ENCODE results near the gene CASP8AP2.

DNA sequence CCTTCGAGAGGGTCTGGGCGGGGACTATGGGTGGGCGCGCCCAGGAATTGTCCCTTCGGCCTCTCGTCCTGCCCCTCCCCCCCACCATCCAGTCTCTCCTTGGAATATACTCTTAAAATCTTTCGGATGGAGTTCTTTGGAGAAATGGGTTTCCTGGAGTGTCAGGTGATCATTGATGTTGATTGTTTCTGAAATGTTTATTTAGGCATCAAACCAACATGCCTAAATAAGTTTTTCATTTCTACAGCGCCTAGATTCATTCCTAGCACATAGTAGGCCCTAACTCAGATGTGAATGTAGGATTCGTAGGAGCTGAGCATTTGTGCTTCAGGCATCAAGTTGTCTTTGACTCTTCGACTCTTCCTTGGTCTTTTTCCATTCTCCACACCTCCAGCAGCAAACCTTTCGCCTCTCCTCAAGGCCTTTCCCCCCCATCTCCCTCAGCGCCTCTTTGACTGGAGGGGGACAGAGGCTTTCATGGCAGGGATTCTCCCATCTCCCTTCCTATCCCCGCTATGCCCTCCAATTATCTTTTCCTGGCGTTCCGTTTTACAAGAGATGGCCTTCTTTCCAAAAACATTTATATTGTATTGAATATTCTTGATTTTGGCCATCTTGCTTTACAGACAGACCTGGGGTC, 610 bp downstream of the CASP8AP2 start:
- TF ChIP-seq, protein P1, sequence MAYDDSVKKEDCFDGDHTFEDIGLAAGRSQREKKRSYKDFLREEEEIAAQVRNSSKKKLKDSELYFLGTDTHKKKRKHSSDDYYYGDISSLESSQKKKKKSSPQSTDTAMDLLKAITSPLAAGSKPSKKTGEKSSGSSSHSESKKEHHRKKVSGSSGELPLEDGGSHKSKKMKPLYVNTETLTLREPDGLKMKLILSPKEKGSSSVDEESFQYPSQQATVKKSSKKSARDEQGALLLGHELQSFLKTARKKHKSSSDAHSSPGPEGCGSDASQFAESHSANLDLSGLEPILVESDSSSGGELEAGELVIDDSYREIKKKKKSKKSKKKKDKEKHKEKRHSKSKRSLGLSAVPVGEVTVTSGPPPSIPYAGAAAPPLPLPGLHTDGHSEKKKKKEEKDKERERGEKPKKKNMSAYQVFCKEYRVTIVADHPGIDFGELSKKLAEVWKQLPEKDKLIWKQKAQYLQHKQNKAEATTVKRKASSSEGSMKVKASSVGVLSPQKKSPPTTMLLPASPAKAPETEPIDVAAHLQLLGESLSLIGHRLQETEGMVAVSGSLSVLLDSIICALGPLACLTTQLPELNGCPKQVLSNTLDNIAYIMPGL (CRISPR knock-in tag; IDR thresholded peaks at IDR 0.05; ENCODE audit: borderline replicate concordance): no peak
- TF ChIP-seq, protein P2, sequence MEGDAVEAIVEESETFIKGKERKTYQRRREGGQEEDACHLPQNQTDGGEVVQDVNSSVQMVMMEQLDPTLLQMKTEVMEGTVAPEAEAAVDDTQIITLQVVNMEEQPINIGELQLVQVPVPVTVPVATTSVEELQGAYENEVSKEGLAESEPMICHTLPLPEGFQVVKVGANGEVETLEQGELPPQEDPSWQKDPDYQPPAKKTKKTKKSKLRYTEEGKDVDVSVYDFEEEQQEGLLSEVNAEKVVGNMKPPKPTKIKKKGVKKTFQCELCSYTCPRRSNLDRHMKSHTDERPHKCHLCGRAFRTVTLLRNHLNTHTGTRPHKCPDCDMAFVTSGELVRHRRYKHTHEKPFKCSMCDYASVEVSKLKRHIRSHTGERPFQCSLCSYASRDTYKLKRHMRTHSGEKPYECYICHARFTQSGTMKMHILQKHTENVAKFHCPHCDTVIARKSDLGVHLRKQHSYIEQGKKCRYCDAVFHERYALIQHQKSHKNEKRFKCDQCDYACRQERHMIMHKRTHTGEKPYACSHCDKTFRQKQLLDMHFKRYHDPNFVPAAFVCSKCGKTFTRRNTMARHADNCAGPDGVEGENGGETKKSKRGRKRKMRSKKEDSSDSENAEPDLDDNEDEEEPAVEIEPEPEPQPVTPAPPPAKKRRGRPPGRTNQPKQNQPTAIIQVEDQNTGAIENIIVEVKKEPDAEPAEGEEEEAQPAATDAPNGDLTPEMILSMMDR (IDR thresholded peaks at IDR 0.05): no peak
